IMR-90 (cell line): ENCODE measurements around the gene SEL1L. TPM values are rescaled to one million over a fixed set of nuclear protein-coding genes. Genes with fewer than 3 reads are reported as not detected.

Experiments
- ATAC-seq: fragments of 200-7000 bp; cut with Tn5 transposase; 2 replicates; pipeline ENCODE4 v1.9.1; 2020; ENCODE audit warnings: low read depth, mild to moderate bottlenecking, moderate library complexity
- BruUV-seq: library from RNA; stranded (reverse); fragments of 400-500 nt; replicated peaks from 2 replicates; lab custom pipeline; 2021; lab: Mats Ljungman, UMichigan
- CTCF ChIA-PET: fragments of 300-600 bp; formaldehyde crosslinking; extraction: SDS; loops from one replicate; lab custom pipeline; 2021; ENCODE audit warnings: antibody characterized with exemption; lab: Yijun Ruan, JAX
- POLR2A ChIA-PET: fragments of 300-600 bp; sonication (Branson Sonifier 250); formaldehyde crosslinking; loops from one replicate; lab custom pipeline; 2022; ENCODE audit warnings: antibody characterized with exemption; ENCODE audit not compliant: unreplicated experiment; lab: Charles Lee
- DNase-seq: peaks from one replicate; pipeline ENCODE4 v3.0.0; 2013
- H2AFZ ChIP-seq: replicated peaks from 2 replicates; pipeline ENCODE3; 2013; ENCODE audit warnings: low read length, mild to moderate bottlenecking; ENCODE audit not compliant: poor library complexity
- H2AK5ac ChIP-seq: 2 replicates; pipeline ENCODE4 v1.6.1; 2013; ENCODE audit warnings: low read depth, low read length, inconsistent platforms
- H2AK9ac ChIP-seq: replicated peaks from 2 replicates; pipeline ENCODE3; 2013; ENCODE audit warnings: mild to moderate bottlenecking, low read depth, low read length, moderate library complexity; ENCODE audit not compliant: poor library complexity
- H2BK120ac ChIP-seq: 2 replicates; pipeline ENCODE4 v1.6.1; 2013; ENCODE audit warnings: low read depth, low read length, inconsistent platforms
- H2BK15ac ChIP-seq: 3 replicates; pipeline ENCODE4 v1.6.1; 2013; ENCODE audit warnings: low read depth, low read length, inconsistent platforms
- H2BK20ac ChIP-seq: 2 replicates; pipeline ENCODE4 v1.6.1; 2013; ENCODE audit warnings: low read depth, mild to moderate bottlenecking, inconsistent platforms, low read length, moderate library complexity
- H2BK5ac ChIP-seq: 2 replicates; pipeline ENCODE4 v1.6.1; 2013; ENCODE audit warnings: mild to moderate bottlenecking, low read depth, low read length, inconsistent platforms; ENCODE audit not compliant: poor library complexity, severe bottlenecking
- H3K14ac ChIP-seq: replicated peaks from 2 replicates; pipeline ENCODE4 v1.6.1; 2013; ENCODE audit warnings: low read depth, low read length, inconsistent platforms
- H3K18ac ChIP-seq: 2 replicates; pipeline ENCODE4 v1.6.1; 2013; ENCODE audit warnings: low read depth, low read length, control low read depth
- H3K23ac ChIP-seq: 2 replicates; pipeline ENCODE4 v1.6.1; 2013; ENCODE audit warnings: low read depth, low read length, inconsistent platforms
- H3K27ac ChIP-seq: 2 replicates; pipeline ENCODE4 v1.5.1; 2013; ENCODE audit warnings: mild to moderate bottlenecking, control low read depth, low read length; ENCODE audit not compliant: insufficient read depth
- H3K27me3 ChIP-seq: 2 replicates; pipeline ENCODE4 v1.6.1; 2013; ENCODE audit warnings: low read length; ENCODE audit not compliant: control insufficient read depth, insufficient read depth
- H3K36me3 ChIP-seq: 2 replicates; pipeline ENCODE4 v1.6.1; 2013; ENCODE audit warnings: low read length, mixed read lengths; ENCODE audit not compliant: control insufficient read depth, insufficient read depth
- H3K4ac ChIP-seq: 2 replicates; pipeline ENCODE4 v1.6.1; 2013; ENCODE audit warnings: low read depth, low read length, inconsistent platforms
- H3K4me1 ChIP-seq: 2 replicates; pipeline ENCODE4 v1.6.1; 2013; ENCODE audit warnings: low read length, mixed read lengths; ENCODE audit not compliant: control insufficient read depth, insufficient read depth
- H3K4me2 ChIP-seq: 2 replicates; pipeline ENCODE4 v1.6.1; 2013; ENCODE audit warnings: low read depth, mild to moderate bottlenecking, control low read depth, low read length, moderate library complexity
- H3K4me3 ChIP-seq: 2 replicates; pipeline ENCODE4 v1.5.1; 2013; ENCODE audit warnings: low read depth, mild to moderate bottlenecking, control low read depth, low read length, moderate library complexity; ENCODE audit not compliant: insufficient read depth
- H3K56ac ChIP-seq: 2 replicates; pipeline ENCODE4 v1.6.1; 2013; ENCODE audit warnings: low read length, inconsistent platforms; ENCODE audit not compliant: insufficient read depth; ENCODE audit errors: extremely low read depth
- H3K79me1 ChIP-seq, 2 experiments: 2 replicates each; pipeline ENCODE4 v1.6.1; 2013; ENCODE audit warnings: low read length in 2 of 2, inconsistent platforms in 1 of 2, low read depth in 1 of 2
- H3K9ac ChIP-seq: 2 replicates; pipeline ENCODE4 v1.6.1; 2013; ENCODE audit warnings: low read depth, low read length, control low read depth
- H3K9me1 ChIP-seq: 2 replicates; pipeline ENCODE4 v1.6.1; 2013; ENCODE audit warnings: low read length, inconsistent platforms; ENCODE audit not compliant: insufficient read depth
- H3K9me3 ChIP-seq: 2 replicates; pipeline ENCODE4 v1.6.1; 2013; ENCODE audit warnings: low read length; ENCODE audit not compliant: control insufficient read depth, insufficient read depth
- H4K20me1 ChIP-seq: 2 replicates; pipeline ENCODE4 v1.6.1; 2013; ENCODE audit warnings: low read length, inconsistent platforms; ENCODE audit not compliant: insufficient read depth
- H4K5ac ChIP-seq: 2 replicates; pipeline ENCODE4 v1.6.1; 2013; ENCODE audit warnings: mild to moderate bottlenecking, low read depth, low read length, control low read depth
- H4K8ac ChIP-seq, 2 experiments: 2 replicates each; pipeline ENCODE4 v1.6.1; 2013; ENCODE audit warnings: low read depth in 2 of 2, low read length in 2 of 2, control low read depth in 1 of 2, inconsistent platforms in 1 of 2
- H4K91ac ChIP-seq: 2 replicates; pipeline ENCODE4 v1.6.1; 2013; ENCODE audit warnings: low read depth, low read length, inconsistent platforms; ENCODE audit not compliant: insufficient read depth
- BHLHE40 ChIP-seq: fragments of 150-350 bp; IDR thresholded peaks from 2 replicates; pipeline ENCODE4 v1.6.1; 2016; ENCODE audit warnings: mild to moderate bottlenecking, low read depth, low read length
- CHD1 ChIP-seq: IDR thresholded peaks from 2 replicates; pipeline ENCODE4 v1.6.1; 2012; ENCODE audit warnings: low read depth, low read length, improper control_type of control experiment
- FOS ChIP-seq: fragments of 150-350 bp; IDR thresholded peaks from 2 replicates; pipeline ENCODE4 v1.6.1; 2016; ENCODE audit warnings: low read depth, low read length
- MAZ ChIP-seq: IDR thresholded peaks from 2 replicates; pipeline ENCODE4 v1.6.1; 2012; ENCODE audit warnings: low read depth, mild to moderate bottlenecking, low read length, improper control_type of control experiment, moderate library complexity, borderline replicate concordance
- WGBS, 2 experiments: methylation state at CpG; one replicate each; pipeline versions ENCODE4 v1.1.5 to v1.1.7; 2013; ENCODE audit warnings: missing lambda C conversion rate in 2 of 2; ENCODE audit not compliant: insufficient read length in 1 of 2; ENCODE audit errors: extremely low coverage in 2 of 2; 5-methylcytosine and 5-hydroxymethylcytosine counted together
- dilution Hi-C: fragments of 300-500 bp; cut with HindIII; formaldehyde crosslinking; loops from one replicate; pipeline ENCODE4 v1.14.3; 2018; ENCODE audit warnings: low sequenced_read_pairs; ENCODE audit not compliant: unreplicated experiment
- in situ Hi-C: fragments of 300-500 bp; cut with MboI; formaldehyde crosslinking; loops from 3 replicates; pipeline ENCODE4 v1.14.3; 2019; ENCODE audit warnings: low sequenced_read_pairs, inconsistent platforms, mixed read lengths
- intact Hi-C: fragments of 100-400 bp; cut with micrococcal nuclease; formaldehyde crosslinking; loops from 2 replicates; pipeline ENCODE4 v1.10.0; 2022
- polyA plus RNA-seq, 3 experiments: library from polyadenylated mRNA; depleted of rRNA; stranded (reverse); fragments of >200 nt; gene quantifications; 2 replicates each; pipeline ENCODE4 v1.2.3, GENCODE V29; 2012; ENCODE audit warnings: low replicate concordance in 1 of 3
- total RNA-seq: library from RNA; depleted of rRNA; stranded (reverse); fragments of >200 nt; gene quantifications from 2 replicates; pipeline ENCODE4 v1.2.3, GENCODE V29; 2012

The SEL1L gene
- total and polyA plus RNA-seq, 2 of the 4 experiments (the other 2 are of a cell fraction) = 21.0 to 62.4 TPM

DNA sequence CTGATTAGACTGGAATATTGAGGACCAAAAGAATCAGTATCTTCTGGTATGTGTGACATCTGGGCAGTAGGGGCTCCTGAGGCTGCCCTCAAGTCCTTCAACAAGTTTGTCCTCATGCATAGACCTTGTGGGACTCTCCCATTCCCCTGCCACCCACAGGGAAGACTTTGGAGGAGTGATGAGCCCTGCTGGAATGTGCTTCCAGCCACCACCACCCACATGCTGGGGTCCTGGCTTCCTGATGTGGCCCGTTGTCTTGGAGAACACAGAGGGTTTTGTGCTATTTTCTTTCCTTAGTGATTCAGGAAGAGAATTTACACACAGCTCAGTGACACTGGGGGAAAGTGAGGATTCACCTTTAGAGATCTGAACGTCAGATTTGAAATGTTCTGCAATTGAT lies 29.2 kb upstream of the SEL1L start:
- H3K9ac ChIP-seq = no peak overlapping the region
- dilution Hi-C loops = no loop called here
- H4K5ac ChIP-seq = no peak overlapping the region

More for the DNA sequence above, 29.2 kb upstream of the SEL1L start:
- TF ChIP-seq FOS (no peak), MAZ (no peak), BHLHE40 (no peak), CHD1 (no peak)
- Histone ChIP-seq H2BK15ac (no peak overlapping the region), H3K4me3 (no peak overlapping the region), H3K18ac (no peak overlapping the region), H2AK5ac (no peak overlapping the region), H2AK9ac (no peak overlapping the region), H3K9me3 (no peaks in the 10 kb centered on the region), H3K4ac (no peak overlapping the region), H3K27me3 (no peaks in the 10 kb centered on the region), H2BK120ac (no peak overlapping the region), H3K79me1 (no peaks in the 10 kb centered on the region), H3K36me3 (no peaks in the 10 kb centered on the region), H3K4me2 (no peak overlapping the region), H3K56ac (no peak overlapping the region), H3K27ac (no peak overlapping the region), H3K9me1 (no peaks in the 10 kb centered on the region), H4K8ac (no peak overlapping the region), H2BK5ac (no peak overlapping the region), H3K23ac (no peak overlapping the region), H2AFZ (no peak overlapping the region), H3K14ac (no peak overlapping the region), H4K91ac (no peak overlapping the region), H2BK20ac (no peak overlapping the region), H3K4me1 (no peaks in the 10 kb centered on the region), H4K20me1 (no peaks in the 10 kb centered on the region)
- intact Hi-C loops (no loop called here), in situ Hi-C loops (no loop called here)
- no peak for DNase-seq
- ChIA-PET POLR2A (no interaction called here), CTCF (no interaction called here)
- WGBS, 2 experiments = no CpG with 5 or more reads among the region's 2 CpGs
- no peak for ATAC-seq
- no TSS peak for BruUV-seq
